H9 (cell line): ENCODE data around the gene CCL24. TPM values are rescaled to one million over a fixed set of nuclear protein-coding genes. Genes with fewer than 3 reads are reported as not detected.

ENCODE experiments used
- DNase-seq: peaks from one replicate; pipeline ENCODE4 v3.0.0-alpha.2; 2017
- H2AFZ ChIP-seq: one replicate; pipeline ENCODE4 v1.6.1; 2013; ENCODE audit warnings: mild to moderate bottlenecking, low read length, control low read depth, moderate library complexity
- H2AK5ac ChIP-seq: 2 replicates; pipeline ENCODE4 v1.6.1; 2013; ENCODE audit warnings: low read length, control low read depth, mixed read lengths; ENCODE audit not compliant: insufficient read length
- H2BK120ac ChIP-seq: one replicate; pipeline ENCODE4 v1.6.1; 2013; ENCODE audit warnings: low read depth, mild to moderate bottlenecking, low read length, control low read depth, inconsistent platforms; ENCODE audit not compliant: poor library complexity, severe bottlenecking
- H2BK12ac ChIP-seq: 2 replicates; pipeline ENCODE4 v1.6.1; 2013; ENCODE audit warnings: low read length, control low read depth, mixed read lengths, low read depth; ENCODE audit not compliant: insufficient read length
- H2BK15ac ChIP-seq: 2 replicates; pipeline ENCODE4 v1.6.1; 2013; ENCODE audit warnings: low read depth, low read length, control low read depth
- H2BK20ac ChIP-seq: one replicate; pipeline ENCODE4 v1.6.1; 2013; ENCODE audit warnings: low read depth, mild to moderate bottlenecking, low read length, control low read depth, inconsistent platforms; ENCODE audit not compliant: poor library complexity, severe bottlenecking
- H2BK5ac ChIP-seq: 2 replicates; pipeline ENCODE4 v1.6.1; 2013; ENCODE audit warnings: low read length, control low read depth, mixed read lengths; ENCODE audit not compliant: insufficient read length
- H3K14ac ChIP-seq: 2 replicates; pipeline ENCODE4 v1.6.1; 2013; ENCODE audit warnings: low read length, control low read depth; ENCODE audit not compliant: insufficient read depth
- H3K18ac ChIP-seq: 2 replicates; pipeline ENCODE4 v1.6.1; 2013; ENCODE audit warnings: low read depth, mild to moderate bottlenecking, mixed read lengths, low read length, control low read depth; ENCODE audit not compliant: insufficient read length
- H3K23ac ChIP-seq: 2 replicates; pipeline ENCODE4 v1.6.1; 2013; ENCODE audit warnings: low read length, control low read depth, mixed read lengths, low read depth; ENCODE audit not compliant: insufficient read length
- H3K23me2 ChIP-seq: 2 replicates; pipeline ENCODE4 v1.6.1; 2013; ENCODE audit warnings: low read depth, mild to moderate bottlenecking, mixed read lengths, low read length, control low read depth; ENCODE audit not compliant: insufficient read length, poor library complexity, severe bottlenecking
- H3K27ac ChIP-seq: 2 replicates; pipeline ENCODE4 v1.5.1; 2013; ENCODE audit warnings: low read length, control low read depth, mixed read lengths, low read depth; ENCODE audit not compliant: insufficient read length
- H3K27me3 ChIP-seq: 2 replicates; pipeline ENCODE4 v1.6.1; 2013; ENCODE audit warnings: low read length, control low read depth, inconsistent platforms; ENCODE audit not compliant: insufficient read depth
- H3K4ac ChIP-seq: 2 replicates; pipeline ENCODE4 v1.6.1; 2013; ENCODE audit warnings: low read depth, mild to moderate bottlenecking, control low read depth, inconsistent platforms, low read length, moderate library complexity
- H3K4me1 ChIP-seq: 2 replicates; pipeline ENCODE4 v1.6.1; 2013; ENCODE audit warnings: low read length, control low read depth, inconsistent platforms; ENCODE audit not compliant: insufficient read depth
- H3K4me2 ChIP-seq: 2 replicates; pipeline ENCODE4 v1.6.1; 2013; ENCODE audit warnings: low read length, control low read depth, mixed read lengths; ENCODE audit not compliant: insufficient read length, insufficient read depth
- H3K56ac ChIP-seq: 2 replicates; pipeline ENCODE4 v1.6.1; 2013; ENCODE audit warnings: low read depth, mild to moderate bottlenecking, mixed read lengths, low read length, control low read depth; ENCODE audit not compliant: insufficient read length
- H3K79me1 ChIP-seq: 2 replicates; pipeline ENCODE4 v1.6.1; 2013; ENCODE audit warnings: low read depth, mild to moderate bottlenecking, moderate library complexity, low read length, control low read depth, inconsistent platforms; ENCODE audit not compliant: insufficient read depth, poor library complexity, severe bottlenecking
- H3K79me2 ChIP-seq: 2 replicates; pipeline ENCODE4 v1.6.1; 2013; ENCODE audit warnings: low read length, control low read depth, inconsistent platforms; ENCODE audit not compliant: insufficient read depth
- H3K9ac ChIP-seq: 2 replicates; pipeline ENCODE4 v1.6.1; 2013; ENCODE audit warnings: low read length, control low read depth, mixed read lengths; ENCODE audit not compliant: insufficient read length; ENCODE audit errors: extremely low read depth
- H3K9me3 ChIP-seq: one replicate; pipeline ENCODE4 v1.6.1; 2013; ENCODE audit warnings: low read depth, low read length, inconsistent platforms; ENCODE audit not compliant: control insufficient read depth
- H3T11ph ChIP-seq: one replicate; pipeline ENCODE4 v1.6.1; 2013; ENCODE audit warnings: mild to moderate bottlenecking, low read length, control low read depth, inconsistent platforms
- H4K20me1 ChIP-seq: one replicate; pipeline ENCODE4 v1.6.1; 2013; ENCODE audit not compliant: control insufficient read depth, insufficient read length, insufficient read depth
- H4K5ac ChIP-seq: 2 replicates; pipeline ENCODE4 v1.6.1; 2013; ENCODE audit warnings: low read depth, mild to moderate bottlenecking, mixed read lengths, low read length, control low read depth; ENCODE audit not compliant: insufficient read length
- H4K8ac ChIP-seq: replicated peaks from 2 replicates; pipeline ENCODE4 v1.6.1; 2013; ENCODE audit warnings: low read length, control low read depth, mixed read lengths, low read depth; ENCODE audit not compliant: insufficient read length
- H4K91ac ChIP-seq: 2 replicates; pipeline ENCODE4 v1.6.1; 2013; ENCODE audit warnings: low read depth, mild to moderate bottlenecking, moderate library complexity, mixed read lengths, low read length, control low read depth; ENCODE audit not compliant: insufficient read length
- H3K27ac Mint-ChIP-seq, 3 experiments: 2 replicates in 2 of 3; 3 replicates in 1 of 3; pipeline ENCODE4 v1.8.0; 2020 to 2021; ENCODE audit warnings: mixed read lengths in 3 of 3, mild to moderate bottlenecking in 1 of 3, moderate library complexity in 1 of 3
- H3K27me3 Mint-ChIP-seq: 2 replicates; pipeline ENCODE4 v1.8.0; 2021; ENCODE audit warnings: low read depth, mild to moderate bottlenecking, moderate library complexity, mixed read lengths
- H3K36me3 Mint-ChIP-seq, 3 experiments: 2 replicates in 2 of 3; 3 replicates in 1 of 3; pipeline ENCODE4 v1.8.0; 2020 to 2021; ENCODE audit warnings: low read depth in 3 of 3, mixed read lengths in 3 of 3; ENCODE audit not compliant: insufficient read depth in 1 of 3
- H3K4me1 Mint-ChIP-seq, 2 experiments: 2 replicates each; pipeline ENCODE4 v1.8.0; 2020; ENCODE audit warnings: mixed read lengths in 2 of 2
- H3K4me3 Mint-ChIP-seq, 2 experiments: 2 replicates in 1 of 2; 3 replicates in 1 of 2; pipeline ENCODE4 v1.8.0; 2020 to 2021; ENCODE audit warnings: mild to moderate bottlenecking in 2 of 2, mixed read lengths in 2 of 2, moderate library complexity in 1 of 2
- H3K9me3 Mint-ChIP-seq, 2 experiments: 2 replicates in 1 of 2; 3 replicates in 1 of 2; pipeline ENCODE4 v1.8.0; 2020; ENCODE audit warnings: mild to moderate bottlenecking in 2 of 2, mixed read lengths in 2 of 2, moderate library complexity in 1 of 2
- WGBS: extraction: QIAGEN DNeasy Blood & Tissue Kit; methylation state at CpG from one replicate; pipeline ENCODE4 v1.1.7; 2013; ENCODE audit warnings: missing lambda C conversion rate, low lambda C conversion rate, mixed read lengths; ENCODE audit not compliant: insufficient read length; ENCODE audit errors: extremely low coverage; 5-methylcytosine and 5-hydroxymethylcytosine counted together
- total RNA-seq: library from RNA; stranded (reverse); gene quantifications from 2 replicates; pipeline ENCODE4 v1.2.1, GENCODE V29; 2021
- TF ChIP-seq, protein P1 (sequence below): fragments of 200-600 bp; sonication (generic); conservative IDR thresholded peaks from 3 replicates; pipeline ENCODE4 v1.8.0; 2021; ENCODE audit warnings: antibody characterized with exemption, mild to moderate bottlenecking

CCL24 gene
- total RNA-seq, 1 experiment from 2014 or later: not detected

DNA sequence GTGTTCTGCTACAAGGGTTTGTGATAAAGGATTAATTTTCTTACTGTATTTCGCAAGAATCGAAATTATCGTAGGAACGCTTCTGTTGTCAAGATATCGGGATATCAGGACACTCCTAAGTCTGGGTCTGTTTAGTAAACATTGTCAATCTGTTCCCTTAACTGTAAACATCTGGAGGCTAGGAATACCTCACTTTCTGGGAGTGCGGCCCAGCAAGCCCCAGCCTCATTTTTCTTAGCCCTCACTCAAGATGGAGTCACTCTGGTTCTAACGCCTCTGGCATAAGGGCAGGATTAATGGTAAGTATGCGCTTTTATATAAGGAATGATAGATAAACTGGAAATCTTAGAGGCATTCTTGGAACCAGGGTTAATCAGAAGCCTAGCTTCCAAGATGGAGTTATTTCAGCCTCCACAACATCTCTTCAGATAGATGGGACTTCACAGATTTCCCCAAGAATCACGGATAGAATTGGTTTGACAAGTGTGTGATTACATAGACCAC, 30.1 kb upstream of the CCL24 start:
- no peak overlapping the region for H3K27ac Mint-ChIP-seq
- no CpG with 5 or more reads among the region's 9 CpGs for WGBS

More for the DNA sequence above, 30.1 kb upstream of the CCL24 start:
- no peak overlapping the region for H3T11ph ChIP-seq
- H3K9me3 ChIP-seq: no peaks in the 10 kb centered on the region
- no peak overlapping the region for H3K27ac ChIP-seq
- no peak overlapping the region for H2AK5ac ChIP-seq
- H2AFZ ChIP-seq: no peak overlapping the region
- no peaks in the 10 kb centered on the region for H4K20me1 ChIP-seq
- no peak overlapping the region for H4K91ac ChIP-seq
- H3K14ac ChIP-seq: no peak overlapping the region
- no peak overlapping the region for H3K18ac ChIP-seq
- no peak overlapping the region for H3K9ac ChIP-seq
- no peak overlapping the region for H2BK20ac ChIP-seq
- no peak overlapping the region for H3K4me2 ChIP-seq
- H4K5ac ChIP-seq: no peak overlapping the region
- TF ChIP-seq, protein P1, sequence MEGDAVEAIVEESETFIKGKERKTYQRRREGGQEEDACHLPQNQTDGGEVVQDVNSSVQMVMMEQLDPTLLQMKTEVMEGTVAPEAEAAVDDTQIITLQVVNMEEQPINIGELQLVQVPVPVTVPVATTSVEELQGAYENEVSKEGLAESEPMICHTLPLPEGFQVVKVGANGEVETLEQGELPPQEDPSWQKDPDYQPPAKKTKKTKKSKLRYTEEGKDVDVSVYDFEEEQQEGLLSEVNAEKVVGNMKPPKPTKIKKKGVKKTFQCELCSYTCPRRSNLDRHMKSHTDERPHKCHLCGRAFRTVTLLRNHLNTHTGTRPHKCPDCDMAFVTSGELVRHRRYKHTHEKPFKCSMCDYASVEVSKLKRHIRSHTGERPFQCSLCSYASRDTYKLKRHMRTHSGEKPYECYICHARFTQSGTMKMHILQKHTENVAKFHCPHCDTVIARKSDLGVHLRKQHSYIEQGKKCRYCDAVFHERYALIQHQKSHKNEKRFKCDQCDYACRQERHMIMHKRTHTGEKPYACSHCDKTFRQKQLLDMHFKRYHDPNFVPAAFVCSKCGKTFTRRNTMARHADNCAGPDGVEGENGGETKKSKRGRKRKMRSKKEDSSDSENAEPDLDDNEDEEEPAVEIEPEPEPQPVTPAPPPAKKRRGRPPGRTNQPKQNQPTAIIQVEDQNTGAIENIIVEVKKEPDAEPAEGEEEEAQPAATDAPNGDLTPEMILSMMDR: no peak
- no peak overlapping the region for H2BK120ac ChIP-seq
- H3K4ac ChIP-seq: no peak overlapping the region
- no peak overlapping the region for H4K8ac ChIP-seq
- H2BK5ac ChIP-seq: no peak overlapping the region
- no peaks in the 10 kb centered on the region for H3K79me1 ChIP-seq
- H3K56ac ChIP-seq: no peak overlapping the region
- Mint-ChIP-seq H3K4me1 (peaks cover 0 to 8% of the 10 kb centered on the region in 2 experiments; a peak in 2 of 4 replicates), H3K4me3 (no peak overlapping the region), H3K9me3 (no peaks in the 10 kb centered on the region), H3K36me3 (no peaks in the 10 kb centered on the region; a peak in 2 of 7 replicates), H3K27me3 (no peaks in the 10 kb centered on the region)
- H3K79me2 ChIP-seq: no peaks in the 10 kb centered on the region
- no peak overlapping the region for H2BK12ac ChIP-seq
- no peaks in the 10 kb centered on the region for H3K27me3 ChIP-seq
- H3K4me1 ChIP-seq: no peaks in the 10 kb centered on the region
- H2BK15ac ChIP-seq: no peak overlapping the region
- no peak overlapping the region for H3K23ac ChIP-seq
- H3K23me2 ChIP-seq: no peaks in the 10 kb centered on the region
- DNase-seq: no peak
